Common myeloid progenitor, CD34-positive (primary cell): ENCODE measurements around the gene TUBD1.
A peak's percentile ranks its signal among the peaks of the same experiment; 100 is the strongest.
"Not testable (repeated sequence)": the region's sequence is repeated elsewhere in the genome, so short reads cannot be mapped to it uniquely, and the experiment has no call there.

Experiments used
- CTCF ChIA-PET: fragments of 350-600 bp; sonication (Branson Sonifier 250); formaldehyde crosslinking; loops from one replicate; lab custom pipeline; 2021; ENCODE audit warnings: antibody characterized with exemption; lab: Charles Lee
- POLR2A ChIA-PET: fragments of 350-600 bp; sonication (Branson Sonifier 250); formaldehyde crosslinking; loops from one replicate; lab custom pipeline; 2021; ENCODE audit warnings: antibody characterized with exemption; lab: Charles Lee
- DNase-seq, 3 donors: peaks; one replicate each; pipeline versions ENCODE4 v3.0.0 to v3.0.0-alpha.2; 2013
- H3K27ac ChIP-seq, 2 experiments: 1 replicate in 1 of 2; 2 replicates in 1 of 2; pipeline ENCODE4 v1.7.0; 2013; ENCODE audit warnings: inconsistent platforms in 2 of 2, low read length in 2 of 2, mild to moderate bottlenecking in 2 of 2, low read depth in 1 of 2, moderate library complexity in 1 of 2; ENCODE audit not compliant: severe bottlenecking in 2 of 2, insufficient read depth in 1 of 2, poor library complexity in 1 of 2
- H3K27me3 ChIP-seq, 5 experiments: replicated peaks in 2 of 5; 1 replicate in 3 of 5; 2 replicates in 2 of 5; pipeline versions ENCODE4 v1.6.1 to v1.7.0; 2013; ENCODE audit warnings: low read length in 4 of 5, mild to moderate bottlenecking in 2 of 5, moderate library complexity in 2 of 5, inconsistent platforms in 1 of 5; ENCODE audit not compliant: insufficient read depth in 5 of 5, control insufficient read depth in 4 of 5
- H3K36me3 ChIP-seq, 4 experiments: 1 replicate in 2 of 4; 2 replicates in 2 of 4; pipeline versions ENCODE4 v1.6.1 to v1.7.0; 2013; ENCODE audit warnings: low read length in 3 of 4, control low read depth in 1 of 4, mild to moderate bottlenecking in 1 of 4; ENCODE audit not compliant: control insufficient read depth in 4 of 4, insufficient read depth in 4 of 4
- H3K4me1 ChIP-seq, 4 experiments: 1 replicate in 3 of 4; 2 replicates in 1 of 4; pipeline versions ENCODE4 v1.6.1 to v1.7.1; 2013; ENCODE audit warnings: low read length in 3 of 4, mild to moderate bottlenecking in 3 of 4, control low read depth in 1 of 4, inconsistent platforms in 1 of 4, moderate library complexity in 1 of 4; ENCODE audit not compliant: control insufficient read depth in 4 of 4, insufficient read depth in 4 of 4; ENCODE audit errors: control extremely low read depth in 1 of 4
- H3K4me3 ChIP-seq, 7 experiments: 1 replicate in 4 of 7; 2 replicates in 3 of 7; pipeline versions ENCODE4 v1.5.1 to v1.7.0; 2013; ENCODE audit warnings: mild to moderate bottlenecking in 7 of 7, low read length in 6 of 7, moderate library complexity in 6 of 7, inconsistent platforms in 2 of 7, low read depth in 2 of 7, control low read depth in 1 of 7; ENCODE audit not compliant: insufficient read depth in 4 of 7, control insufficient read depth in 1 of 7; ENCODE audit errors: extremely low read depth in 1 of 7
- H3K9me3 ChIP-seq, 5 experiments: 1 replicate in 4 of 5; 2 replicates in 1 of 5; pipeline versions ENCODE4 v1.6.1 to v1.7.1; 2013; ENCODE audit warnings: low read length in 4 of 5, mild to moderate bottlenecking in 2 of 5, inconsistent platforms in 1 of 5, low read depth in 1 of 5, moderate library complexity in 1 of 5; ENCODE audit not compliant: control insufficient read depth in 4 of 5, insufficient read depth in 2 of 5; ENCODE audit errors: control extremely low read depth in 1 of 5
- WGBS: methylation state at CpG from one replicate; pipeline ENCODE4 v1.1.5; 2013; ENCODE audit not compliant: insufficient coverage; 5-methylcytosine and 5-hydroxymethylcytosine counted together

Gene TUBD1

GRCh38 chr17:59841091-59841881 is 51.5 kb downstream of the TUBD1 start:
- CTCF ChIA-PET, result interaction anchor here (1.3 to 4.2 kb wide), 6 partner anchors 7 to 95 kb away, joined by 3 to 25 read pairs (median 7); no protein-coding TSS in a partner anchor
- H3K9me3 ChIP-seq, DNase-seq, H3K27me3 ChIP-seq: not testable (repeated sequence)
- Histone ChIP-seq H3K36me3 (peaks cover 13 to 26% (median 19%) of the 10 kb centered on the region in 4 experiments), H3K4me1 (peaks cover 20 to 52% (median 42%) of the 10 kb centered on the region in 4 experiments), H3K4me3 (peak overlapping the region in 5 of 7 experiments; percentile 78 to 99 (median 90)), H3K27ac (peak overlapping the region in 1 of 2 experiments; percentile 96)
- WGBS, result 89% methylated on average over 3 of the region's 7 CpGs
- POLR2A ChIA-PET, result interaction anchor here (0.5 to 1.1 kb wide), 4 partner anchors 12 to 88 kb away, joined by 3 to 4 read pairs (median 3); no protein-coding TSS in a partner anchor

- POLR2A ChIA-PET, result interaction anchor here (1.1 kb wide), 2 partner anchors 11 to 87 kb away, joined by 3 to 4 read pairs; no protein-coding TSS in a partner anchor
- DNase-seq, result no peak
Measured at GRCh38 chr17:59840329-59841090, 52.2 kb downstream of the TUBD1 start.

GRCh38 chr17:59839651-59840328 is 53.0 kb downstream of the TUBD1 start:
- Histone ChIP-seq H3K4me3 (peak overlapping the region in 6 of 7 experiments; percentile 78 to 100 (median 90)), H3K27ac (peak overlapping the region; percentile 96), H3K4me1 (peaks cover 20 to 39% (median 33%) of the 10 kb centered on the region in 4 experiments), H3K36me3 (peaks cover 14 to 26% (median 19%) of the 10 kb centered on the region in 4 experiments), H3K27me3 (no peaks in the 10 kb centered on the region), H3K9me3 (no peaks in the 10 kb centered on the region)
- ChIA-PET POLR2A (interaction anchor here (1.1 to 3.0 kb wide), 4 partner anchors 11 to 86 kb away, joined by 3 to 14 read pairs (median 6); no protein-coding TSS in a partner anchor), CTCF (interaction anchor here (0.9 to 4.2 kb wide), 11 partner anchors 8 to 92 kb away, joined by 3 to 25 read pairs (median 3); no protein-coding TSS in a partner anchor)
- WGBS, result 100% methylated on average over 1 of the region's 6 CpGs
- DNase-seq, result no peak

More at GRCh38 chr17:59840329-59841090, 52.2 kb downstream of the TUBD1 start:
- Histone ChIP-seq H3K9me3 (no peaks in the 10 kb centered on the region), H3K27me3 (no peaks in the 10 kb centered on the region), H3K27ac (peak overlapping the region in 1 of 2 experiments; percentile 96), H3K36me3 (peaks cover 13 to 26% (median 19%) of the 10 kb centered on the region in 4 experiments), H3K4me1 (peaks cover 20 to 46% (median 37%) of the 10 kb centered on the region in 4 experiments), H3K4me3 (peak overlapping the region in 6 of 7 experiments; percentile 78 to 100 (median 90))
- WGBS, result 100% methylated on average over 2 of the region's 4 CpGs
- CTCF ChIA-PET, result interaction anchor here (1.0 to 4.2 kb wide), 6 partner anchors 8 to 89 kb away, joined by 3 to 25 read pairs (median 12); no protein-coding TSS in a partner anchor

- DNase-seq, result no peak
- 53% methylated on average over 3 of the region's 8 CpGs for WGBS
- Histone ChIP-seq H3K4me3 (peak overlapping the region; percentile 43 to 100 (median 90)), H3K4me1 (peaks cover 20 to 39% (median 32%) of the 10 kb centered on the region in 4 experiments), H3K27me3 (no peaks in the 10 kb centered on the region), H3K36me3 (peaks cover 16 to 26% (median 19%) of the 10 kb centered on the region in 4 experiments), H3K9me3 (no peaks in the 10 kb centered on the region), H3K27ac (peak overlapping the region; percentile 96)
- ChIA-PET POLR2A (interaction anchor here (0.6 to 3.0 kb wide), 7 partner anchors 9 to 270 kb away, joined by 3 to 21 read pairs (median 5); no protein-coding TSS in a partner anchor), CTCF (interaction anchor here (0.7 to 4.2 kb wide), 11 partner anchors 9 to 87 kb away, joined by 3 to 25 read pairs (median 3); no protein-coding TSS in a partner anchor)
Measured at GRCh38 chr17:59838052-59838916, 54.5 kb downstream of the TUBD1 start.

GRCh38 chr17:59837308-59838051 is 55.3 kb downstream of the TUBD1 start:
- Histone ChIP-seq H3K36me3 (peaks cover 16 to 26% (median 18%) of the 10 kb centered on the region in 4 experiments), H3K27ac (peak overlapping the region; percentile 96), H3K4me3 (peak overlapping the region in 6 of 7 experiments; percentile 78 to 100 (median 90)), H3K9me3 (no peaks in the 10 kb centered on the region), H3K27me3 (no peaks in the 10 kb centered on the region), H3K4me1 (peaks cover 20 to 45% (median 38%) of the 10 kb centered on the region in 4 experiments)
- peak; percentile 97 to 100 (median 99) for DNase-seq
- POLR2A ChIA-PET, result interaction anchor here (0.6 to 3.0 kb wide), 6 partner anchors 8 to 84 kb away, joined by 3 to 21 read pairs (median 4); no protein-coding TSS in a partner anchor
- 9% methylated on average over 6 of the region's 8 CpGs for WGBS
- CTCF ChIA-PET, result interaction anchor here (0.7 to 4.2 kb wide), 8 partner anchors 9 to 86 kb away, joined by 3 to 25 read pairs (median 4); no protein-coding TSS in a partner anchor
